HG03108 (cell line): ENCODE results near the gene YPEL4.

ENCODE experiments used
- ATAC-seq: cut with Tn5 transposase; IDR thresholded peaks from one replicate; pipeline ENCODE4 v1.9.1; 2021; ENCODE audit warnings: moderate library complexity; ENCODE audit not compliant: unreplicated experiment

The YPEL4 gene

GRCh38 chr11:57634311-57634710 is 15.4 kb downstream of the YPEL4 start:
- no peak for ATAC-seq

- no peak for ATAC-seq
Measured at GRCh38 chr11:57633394-57634070, 16.2 kb downstream of the YPEL4 start.

- no peak for ATAC-seq
Measured at GRCh38 chr11:57632116-57632515, 17.6 kb downstream of the YPEL4 start.

- no peak for ATAC-seq
Measured at GRCh38 chr11:57630171-57630570, 19.5 kb downstream of the YPEL4 start.

GRCh38 chr11:57626895-57627294 is 22.8 kb downstream of the YPEL4 start:
- ATAC-seq, result no peak

GRCh38 chr11:57624864-57625263 is 24.8 kb downstream of the YPEL4 start:
- ATAC-seq, result no peak

- no peak for ATAC-seq
Measured at GRCh38 chr11:57622263-57622662, 27.4 kb downstream of the YPEL4 start.

- no peak for ATAC-seq
Measured at GRCh38 chr11:57620467-57620866, 29.2 kb downstream of the YPEL4 start.

GRCh38 chr11:57619331-57619730 is 30.4 kb downstream of the YPEL4 start:
- no peak for ATAC-seq

GRCh38 chr11:57618438-57618837 is 31.3 kb downstream of the YPEL4 start:
- no peak for ATAC-seq

- ATAC-seq, result no peak
Measured at GRCh38 chr11:57616595-57616994, 33.1 kb downstream of the YPEL4 start.

GRCh38 chr11:57615308-57615707 is 34.4 kb downstream of the YPEL4 start:
- ATAC-seq, result no peak

GRCh38 chr11:57614234-57614772 is 35.4 kb downstream of the YPEL4 start:
- no peak for ATAC-seq

- ATAC-seq, result no peak
Measured at GRCh38 chr11:57610170-57610569, 39.5 kb downstream of the YPEL4 start.

- no peak for ATAC-seq
Measured at GRCh38 chr11:57605028-57605420, 44.7 kb downstream of the YPEL4 start.

- ATAC-seq, result no peak
Measured at GRCh38 chr11:57604296-57605027, 45.2 kb downstream of the YPEL4 start.

GRCh38 chr11:57601297-57601696 is 48.4 kb downstream of the YPEL4 start:
- ATAC-seq, result no peak

GRCh38 chr11:57599381-57599780 is 50.3 kb downstream of the YPEL4 start:
- ATAC-seq, result no peak

GRCh38 chr11:57598831-57599155 is 50.9 kb downstream of the YPEL4 start:
- ATAC-seq, result no peak

- no peak for ATAC-seq
Measured at GRCh38 chr11:57597916-57598830, 51.5 kb downstream of the YPEL4 start.

- no peak for ATAC-seq
Measured at GRCh38 chr11:57597461-57597915, 52.2 kb downstream of the YPEL4 start, which contains the start of gene SERPING1. Gene SERPING1 (plus strand): TSS chr11:57597685. CDS start chr11:57598271, 586 bp downstream.
